Psoas muscle (tissue), 8 donors: ENCODE results near the gene ANKRD23. TPM values are rescaled to one million over a fixed set of nuclear protein-coding genes. Genes with fewer than 3 reads are reported as not detected.
A peak's percentile ranks its signal among the peaks of the same experiment; 100 is the strongest.

Experiments
- ATAC-seq, 4 donors: fragments of 200-7000 bp; cut with Tn5 transposase; one replicate each; pipeline ENCODE4 v1.9.1; 2020; ENCODE audit warnings: moderate library complexity in 3 of 4, mild to moderate bottlenecking in 2 of 4
- DNase-seq, 2 donors: peaks; one replicate each; pipeline ENCODE4 v3.0.0-alpha.2; 2020
- H3K27ac ChIP-seq: fragments of 200-600 bp; one replicate; pipeline ENCODE4 v1.8.0; 2022
- H3K27me3 ChIP-seq, 3 donors: fragments of 200-600 bp in 1 of 3; one replicate each; pipeline versions ENCODE4 v1.6.1 to v1.8.0; 2013 to 2022; ENCODE audit warnings: low read length in 2 of 3, mild to moderate bottlenecking in 2 of 3, moderate library complexity in 1 of 3; ENCODE audit not compliant: insufficient read depth in 3 of 3
- H3K36me3 ChIP-seq, 2 donors: fragments of 200-600 bp in 1 of 2; one replicate each; pipeline versions ENCODE4 v1.6.1 to v1.8.0; 2013 to 2022; ENCODE audit warnings: low read depth in 1 of 2, mild to moderate bottlenecking in 1 of 2, moderate library complexity in 1 of 2; ENCODE audit not compliant: insufficient read depth in 1 of 2
- H3K4me1 ChIP-seq: fragments of 200-600 bp; one replicate; pipeline ENCODE4 v1.8.0; 2022
- H3K4me3 ChIP-seq: fragments of 200-600 bp; one replicate; pipeline ENCODE4 v1.8.0; 2022; ENCODE audit warnings: mild to moderate bottlenecking
- H3K9me3 ChIP-seq: fragments of 200-600 bp; one replicate; pipeline ENCODE4 v1.8.0; 2022
- WGBS, 3 donors: extraction: QIAGEN DNeasy Blood & Tissue Kit; methylation state at CpG; one replicate each; pipeline versions ENCODE4 v1.1.6 to v1.1.7; 2013; 5-methylcytosine and 5-hydroxymethylcytosine counted together
- intact Hi-C, 2 donors: fragments of 100-400 bp; cut with DNase I; formaldehyde crosslinking; loops; one replicate each; pipeline versions ENCODE4 v1.11.0 to v1.14.2; 2022
- polyA plus RNA-seq, 3 donors: library from polyadenylated mRNA; stranded (reverse); fragments of 200-250 nt; gene quantifications; one replicate each; pipeline ENCODE4 v1.2.3, GENCODE V29; 2013
- total RNA-seq, 4 donors: library from RNA; stranded (reverse); fragmentation: NEBNext Ultra II Directional in 2 of 4; extraction: Animal tissue kit (Norgen Biotek cat#: 25700) in 2 of 4; gene quantifications; one replicate each; pipeline versions ENCODE4 v1.2.1 to v1.2.4, GENCODE V29; 2021 to 2023
- TF ChIP-seq, protein P1 (sequence below): fragments of 200-600 bp; IDR thresholded peaks from one replicate; pipeline ENCODE4 v1.8.0; 2022; ENCODE audit warnings: antibody characterized with exemption
- donor health status: healthy with polysubstance abuse.
- donor health status: DM: no; HTN: no; CAD: no; lungs with moderate emphysema.
- donor health status: Bipolar disorder and iron deficiency.
- donor health status: healthy.
- donor health status: DM: yes; HTN: yes; CAD: no.
- donor health status: DM: no; HTN: no; CAD: no.
- donor health status: DM: no; HTN: no; CAD: no.
- donor health status: DM: yes; HTN: yes; CAD: no.

Gene ANKRD23
- total and polyA plus RNA-seq, 7 donors: 256 to 1,374 (median 788) TPM

DNA sequence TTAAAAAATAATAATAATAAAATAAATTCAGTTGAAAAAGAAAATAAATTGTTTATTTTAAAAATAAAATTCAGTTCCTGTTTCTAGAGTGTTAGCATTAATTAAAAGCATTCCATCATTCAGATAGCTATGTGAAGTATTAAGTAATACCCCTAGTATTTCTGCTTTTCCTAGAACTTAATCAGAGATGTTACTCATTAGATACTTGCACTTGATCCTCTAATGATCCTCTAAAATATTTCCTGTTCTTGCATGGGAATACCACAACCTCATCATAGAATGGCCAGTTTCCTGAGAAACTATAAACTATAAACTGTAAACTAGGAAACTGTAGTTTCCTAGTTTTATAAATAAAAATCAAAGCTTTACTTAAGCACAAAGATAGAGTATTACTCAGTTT lies 38.8 kb downstream of the ANKRD23 start:
- H3K4me3 ChIP-seq: no peak overlapping the region
- intact Hi-C loops: loop anchor here in 1 of 2 donors (1.0 to 5.0 kb wide), 3 partner anchors 38 to 151 kb away; no protein-coding TSS in a partner anchor
- H3K36me3 ChIP-seq: peaks cover 0 to 56% of the 10 kb centered on the region in 2 donors
- TF ChIP-seq, protein P1, sequence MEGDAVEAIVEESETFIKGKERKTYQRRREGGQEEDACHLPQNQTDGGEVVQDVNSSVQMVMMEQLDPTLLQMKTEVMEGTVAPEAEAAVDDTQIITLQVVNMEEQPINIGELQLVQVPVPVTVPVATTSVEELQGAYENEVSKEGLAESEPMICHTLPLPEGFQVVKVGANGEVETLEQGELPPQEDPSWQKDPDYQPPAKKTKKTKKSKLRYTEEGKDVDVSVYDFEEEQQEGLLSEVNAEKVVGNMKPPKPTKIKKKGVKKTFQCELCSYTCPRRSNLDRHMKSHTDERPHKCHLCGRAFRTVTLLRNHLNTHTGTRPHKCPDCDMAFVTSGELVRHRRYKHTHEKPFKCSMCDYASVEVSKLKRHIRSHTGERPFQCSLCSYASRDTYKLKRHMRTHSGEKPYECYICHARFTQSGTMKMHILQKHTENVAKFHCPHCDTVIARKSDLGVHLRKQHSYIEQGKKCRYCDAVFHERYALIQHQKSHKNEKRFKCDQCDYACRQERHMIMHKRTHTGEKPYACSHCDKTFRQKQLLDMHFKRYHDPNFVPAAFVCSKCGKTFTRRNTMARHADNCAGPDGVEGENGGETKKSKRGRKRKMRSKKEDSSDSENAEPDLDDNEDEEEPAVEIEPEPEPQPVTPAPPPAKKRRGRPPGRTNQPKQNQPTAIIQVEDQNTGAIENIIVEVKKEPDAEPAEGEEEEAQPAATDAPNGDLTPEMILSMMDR: no peak
- ATAC-seq (no peak), DNase-seq (no peak)
- no peak overlapping the region for H3K27ac ChIP-seq
- H3K9me3 ChIP-seq: no peaks in the 10 kb centered on the region
- H3K4me1 ChIP-seq: peaks cover 8% of the 10 kb centered on the region
- no peaks in the 10 kb centered on the region for H3K27me3 ChIP-seq

DNA sequence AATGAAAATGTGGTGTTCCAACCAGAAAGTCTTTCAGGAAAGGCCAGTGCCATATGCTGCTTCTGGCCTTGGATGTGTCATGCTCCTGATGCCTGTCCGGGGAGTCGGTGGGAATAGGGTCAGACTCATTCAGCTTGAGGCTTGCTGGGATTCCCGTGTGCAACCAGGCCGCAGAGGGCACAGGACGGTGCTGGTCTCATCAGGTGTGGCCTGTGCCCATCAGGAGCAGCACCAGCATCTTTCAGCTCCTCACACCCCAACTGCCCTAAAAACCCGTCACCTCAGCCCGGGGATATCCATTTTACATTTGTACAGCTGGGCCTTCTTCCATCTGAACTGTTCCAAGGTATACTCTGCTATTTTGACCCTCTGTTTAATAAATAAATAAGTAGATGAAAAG lies 41.1 kb downstream of the ANKRD23 start:
- Histone ChIP-seq H3K27me3 (no peaks in the 10 kb centered on the region), H3K4me1 (peaks cover 8% of the 10 kb centered on the region), H3K9me3 (no peaks in the 10 kb centered on the region), H3K4me3 (no peak overlapping the region), H3K27ac (no peak overlapping the region), H3K36me3 (peaks cover 0 to 61% of the 10 kb centered on the region in 2 donors)
- 88 to 91% (median 91%) methylated on average over 7 of the region's 7 CpGs for WGBS, 3 donors
- DNase-seq (peak in 1 of 2 donors; percentile 13), ATAC-seq (no peak)
- intact Hi-C loops: loop anchor here in 1 of 2 donors (2.0 to 5.0 kb wide), 2 partner anchors 65 to 252 kb away; no protein-coding TSS in a partner anchor
- TF ChIP-seq, protein P1: no peak

DNA sequence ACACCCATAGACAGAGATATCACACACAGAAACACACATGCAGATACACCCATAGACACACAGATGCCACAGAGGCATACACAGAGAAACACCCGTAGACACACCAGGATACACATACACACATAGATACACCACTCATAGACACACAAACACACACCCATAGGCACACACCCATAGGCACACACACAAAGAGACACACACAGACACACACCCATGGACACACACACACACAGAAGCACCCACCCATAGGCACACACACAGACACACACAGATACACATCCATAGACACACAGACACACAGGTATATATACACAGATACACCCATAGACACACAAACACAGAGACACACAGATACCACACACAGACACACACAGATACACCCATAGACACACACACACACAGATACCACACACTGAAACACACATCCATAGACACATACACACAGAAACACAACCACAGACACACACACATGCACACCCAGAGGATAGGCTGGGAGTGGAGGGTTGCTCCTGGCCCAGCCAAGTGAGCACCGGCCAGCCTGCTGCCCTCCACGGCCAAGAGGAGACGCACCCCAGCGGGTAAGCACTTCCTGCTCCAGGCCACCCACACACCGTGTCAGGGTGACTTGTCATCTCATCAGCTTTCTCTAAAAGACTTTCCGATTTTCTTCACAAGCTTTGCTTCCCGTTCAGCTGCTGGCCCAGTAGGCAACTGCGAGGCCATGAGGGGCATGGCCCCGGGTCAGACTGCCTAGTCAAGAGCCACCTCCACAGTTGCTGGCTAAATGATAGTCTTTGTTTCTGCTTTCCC lies 41.8 kb downstream of the ANKRD23 start:
- H3K27me3 ChIP-seq: no peaks in the 10 kb centered on the region
- H3K36me3 ChIP-seq: peaks cover 0 to 66% of the 10 kb centered on the region in 2 donors
- TF ChIP-seq, protein P1: no peak
- H3K4me3 ChIP-seq: no peak overlapping the region
- H3K27ac ChIP-seq: no peak overlapping the region
- H3K9me3 ChIP-seq: no peaks in the 10 kb centered on the region
- 62 to 74% (median 74%) methylated on average over 10 of the region's 10 CpGs for WGBS, 3 donors
- peaks cover 8% of the 10 kb centered on the region for H3K4me1 ChIP-seq
- DNase-seq (peak in 1 of 2 donors; percentile 41), ATAC-seq (no peak)
- intact Hi-C loops: loop anchor here (2.0 to 5.0 kb wide), 3 partner anchors 39 to 251 kb away; no protein-coding TSS in a partner anchor

DNA sequence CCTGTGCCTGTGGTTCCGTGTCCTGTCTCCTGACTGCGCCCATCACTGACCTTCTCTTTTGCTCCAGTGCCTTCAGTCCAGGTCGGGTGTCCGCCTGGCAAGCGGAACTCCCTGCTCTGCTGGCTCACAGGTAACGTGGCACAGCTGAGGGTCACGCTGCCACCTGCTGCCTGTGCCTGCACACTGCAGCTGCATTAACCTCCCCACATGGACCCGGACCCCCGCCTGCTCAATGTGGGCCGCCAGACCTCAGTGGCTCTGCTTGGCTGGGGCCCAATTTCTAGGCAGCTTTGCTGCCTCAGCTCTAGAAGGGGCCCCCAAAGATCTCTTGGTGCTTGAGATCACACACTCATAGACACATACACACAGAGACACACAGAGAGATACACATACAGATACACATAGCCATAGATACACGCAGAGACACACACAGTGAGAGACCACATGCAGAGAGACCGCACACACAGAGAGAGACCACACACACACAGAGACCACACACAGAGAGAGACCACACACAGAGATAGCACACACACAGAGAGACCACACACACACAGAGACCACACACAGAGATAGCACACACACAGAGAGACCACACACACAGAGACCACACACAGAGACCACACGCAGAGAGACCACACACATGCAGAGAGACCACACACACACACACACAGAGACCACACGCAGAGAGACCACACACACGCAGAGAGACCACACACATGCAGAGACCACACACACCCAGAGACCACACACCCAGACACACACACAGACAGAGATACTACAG lies 42.6 kb downstream of the ANKRD23 start:
- Histone ChIP-seq H3K9me3 (no peaks in the 10 kb centered on the region), H3K27me3 (no peaks in the 10 kb centered on the region), H3K36me3 (peaks cover 0 to 64% of the 10 kb centered on the region in 2 donors), H3K4me3 (no peak overlapping the region), H3K4me1 (peaks cover 8% of the 10 kb centered on the region), H3K27ac (peak overlapping the region; percentile 80)
- TF ChIP-seq, protein P1: peak; percentile 84
- intact Hi-C loops: loop anchor here (2.0 to 5.0 kb wide), 2 partner anchors 38 to 64 kb away; no protein-coding TSS in a partner anchor
- ATAC-seq: peak; percentile 97 to 99 (median 98)
- DNase-seq: peak; percentile 77 to 92
- WGBS, 3 donors: 38 to 44% (median 39%) methylated on average over 15 of the region's 15 CpGs
